GM12878 (cell line): ENCODE data around the gene EEF1G. TPM values are rescaled to one million over a fixed set of nuclear protein-coding genes. Genes with fewer than 3 reads are reported as not detected.
A peak's percentile ranks its signal among the peaks of the same experiment; 100 is the strongest.

ENCODE experiments used
- CBFB ChIP-seq: IDR thresholded peaks from 2 replicates; pipeline ENCODE4 v1.6.1; 2016; ENCODE audit warnings: antibody characterized with exemption, low read depth
- CTCF ChIP-seq, 3 experiments: IDR thresholded peaks in 2 of 3; conservative IDR thresholded peaks in 1 of 3; 2 replicates each; pipeline ENCODE4 v1.5.1; 2011; ENCODE audit warnings: low read depth in 3 of 3, low read length in 3 of 3, mild to moderate bottlenecking in 3 of 3, control low read depth in 2 of 3, moderate library complexity in 2 of 3, inconsistent platforms in 1 of 3, mixed read lengths in 1 of 3; ENCODE audit not compliant: control insufficient read depth in 2 of 3, insufficient read depth in 1 of 3; ENCODE audit errors: extremely low read depth in 1 of 3
- CUX1 ChIP-seq: IDR thresholded peaks from 2 replicates; pipeline ENCODE4 v1.6.1; 2012; ENCODE audit warnings: improper control_type of control experiment, low read depth, low read length; ENCODE audit not compliant: insufficient replicate concordance
- DPF2 ChIP-seq: fragments of 450-650 bp; IDR thresholded peaks from 2 replicates; pipeline ENCODE4 v1.6.1; 2017; ENCODE audit warnings: mild to moderate bottlenecking
- EED ChIP-seq: sonication (generic); IDR thresholded peaks from 2 replicates; pipeline ENCODE4 v1.6.1; 2016; ENCODE audit warnings: antibody characterized with exemption, low read depth
- EP300 ChIP-seq, 2 experiments: fragments of 150-350 bp in 1 of 2; IDR thresholded peaks; 2 replicates each; pipeline ENCODE4 v1.6.1; 2011 to 2012; ENCODE audit warnings: low read depth in 2 of 2, low read length in 2 of 2, borderline replicate concordance in 1 of 2, improper control_type of control experiment in 1 of 2, inconsistent platforms in 1 of 2; ENCODE audit not compliant: control insufficient read depth in 1 of 2
- HDAC2 ChIP-seq: fragments of 200-600 bp; sonication (generic); IDR thresholded peaks from 2 replicates; pipeline ENCODE4 v1.6.1; 2017
- MLLT1 ChIP-seq: fragments of 450-650 bp; IDR thresholded peaks from 2 replicates; pipeline ENCODE4 v1.6.1; 2016; ENCODE audit warnings: mild to moderate bottlenecking
- MTA2 ChIP-seq: fragments of 450-650 bp; IDR thresholded peaks from 2 replicates; pipeline ENCODE4 v1.6.1; 2016; ENCODE audit warnings: low read depth, mild to moderate bottlenecking, moderate library complexity
- RELA ChIP-seq: fragments of 450-650 bp; IDR thresholded peaks from 2 replicates; pipeline ENCODE4 v1.8.0; 2014; ENCODE audit warnings: borderline replicate concordance; ENCODE audit not compliant: partially characterized antibody
- SPI1 ChIP-seq: IDR thresholded peaks from 2 replicates; pipeline ENCODE4 v1.6.1; 2011; ENCODE audit warnings: low read depth, mild to moderate bottlenecking, low read length, moderate library complexity, borderline replicate concordance; ENCODE audit not compliant: insufficient read depth
- SUZ12 ChIP-seq: fragments of 200-600 bp; sonication (generic); IDR thresholded peaks from one replicate; pipeline ENCODE4 v1.6.1; 2018; ENCODE audit warnings: antibody characterized with exemption, mild to moderate bottlenecking; ENCODE audit not compliant: unreplicated experiment
- TCF3 ChIP-seq: IDR thresholded peaks from 2 replicates; pipeline ENCODE4 v1.6.1; 2012; ENCODE audit warnings: low read depth, mild to moderate bottlenecking, low read length, borderline replicate concordance; ENCODE audit not compliant: insufficient read depth
- YBX1 ChIP-seq: fragments of 450-650 bp; IDR thresholded peaks from 2 replicates; pipeline ENCODE4 v1.6.1; 2016; ENCODE audit warnings: antibody characterized with exemption
- ZNF207 ChIP-seq: fragments of 450-650 bp; IDR thresholded peaks from 2 replicates; pipeline ENCODE4 v1.6.1; 2014; ENCODE audit warnings: antibody characterized with exemption, mild to moderate bottlenecking, borderline replicate concordance
- polyA plus RNA-seq, 11 experiments: library from polyadenylated mRNA; depleted of rRNA in 4 of 11; unstranded in 6 of 11; stranded (reverse) in 5 of 11; fragments of >200 nt; fragmentation: Nextera tagmentation in 4 of 11; fragmentation: Illumina TruSeq in 1 of 11; extraction: Ambion mirVana in 4 of 11; extraction: Trizol in 1 of 11; gene quantifications; 1 replicate in 1 of 11; 2 replicates in 10 of 11; pipeline versions ENCODE4 v1.2.1 to v1.2.3, GENCODE V29; 2011 to 2016; ENCODE audit warnings: inconsistent platforms in 2 of 11, missing spikeins in 2 of 11, low read depth in 1 of 11
- total RNA-seq, 4 experiments: library from RNA; depleted of rRNA in 3 of 4; stranded (reverse); fragments of >200 nt in 3 of 4; fragmentation: Illumina TruSeq in 1 of 4; extraction: Trizol in 1 of 4; gene quantifications; 2 replicates each; pipeline versions ENCODE4 v1.2.1 to v1.2.3, GENCODE V29; 2013 to 2021
- TF ChIP-seq, protein P1 (sequence below): IDR thresholded peaks from 2 replicates; pipeline ENCODE4 v1.6.1; 2012; ENCODE audit warnings: low read length, inconsistent platforms
- TF ChIP-seq, protein P2 (sequence below): IDR thresholded peaks from 2 replicates; pipeline ENCODE4 v1.6.1; 2012; ENCODE audit warnings: low read depth, low read length, improper control_type of control experiment

The EEF1G gene
- total and polyA plus RNA-seq, 10 of the 15 experiments (the other 5 are each of a cell fraction or from before 2014, with no cell fraction given): 850 to 2,739 (median 2,277) TPM

DNA sequence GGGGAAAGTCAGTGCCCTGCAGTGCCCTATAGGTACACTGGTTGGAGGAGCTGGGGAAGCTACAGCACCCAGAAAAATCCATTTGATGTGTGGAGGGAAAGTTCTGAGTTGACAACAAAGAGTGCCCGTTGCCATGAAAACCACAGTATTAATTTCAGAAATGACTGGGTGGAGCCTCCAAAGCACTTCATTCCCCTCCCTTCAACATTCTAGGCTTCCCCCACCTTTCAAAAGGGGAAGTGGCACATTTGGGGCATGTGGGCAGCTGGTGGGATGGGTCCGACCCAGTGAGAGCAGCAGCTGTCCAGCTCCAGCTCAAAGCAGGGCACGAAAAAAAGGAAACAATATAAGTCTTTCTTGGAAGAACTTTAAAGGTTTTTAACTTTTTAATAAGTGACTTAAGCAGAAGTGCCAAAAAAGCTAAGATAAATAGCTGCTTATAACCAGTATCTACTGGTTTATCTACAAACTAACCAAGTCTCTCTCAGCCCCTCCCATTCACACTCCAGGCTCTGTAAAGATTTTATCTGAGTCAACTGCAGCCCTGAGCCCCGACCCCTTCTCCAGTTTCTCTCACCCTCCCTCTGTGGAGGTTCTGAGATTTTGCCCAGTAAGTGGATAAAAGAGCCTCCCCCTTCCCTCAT, 18.1 kb downstream of the EEF1G start (continued):
- TF ChIP-seq, protein P1, sequence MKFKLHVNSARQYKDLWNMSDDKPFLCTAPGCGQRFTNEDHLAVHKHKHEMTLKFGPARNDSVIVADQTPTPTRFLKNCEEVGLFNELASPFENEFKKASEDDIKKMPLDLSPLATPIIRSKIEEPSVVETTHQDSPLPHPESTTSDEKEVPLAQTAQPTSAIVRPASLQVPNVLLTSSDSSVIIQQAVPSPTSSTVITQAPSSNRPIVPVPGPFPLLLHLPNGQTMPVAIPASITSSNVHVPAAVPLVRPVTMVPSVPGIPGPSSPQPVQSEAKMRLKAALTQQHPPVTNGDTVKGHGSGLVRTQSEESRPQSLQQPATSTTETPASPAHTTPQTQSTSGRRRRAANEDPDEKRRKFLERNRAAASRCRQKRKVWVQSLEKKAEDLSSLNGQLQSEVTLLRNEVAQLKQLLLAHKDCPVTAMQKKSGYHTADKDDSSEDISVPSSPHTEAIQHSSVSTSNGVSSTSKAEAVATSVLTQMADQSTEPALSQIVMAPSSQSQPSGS: peak; percentile 64; the same call in 1 of the 2 replicates
- no peak for TF ChIP-seq ZNF207
- TF ChIP-seq CTCF (IDR thresholded peaks at IDR 0.05 in 2 of 3, conservative IDR thresholded peaks at IDR 0.05 in 1 of 3; ENCODE audit: control insufficient read depth in 2 of 3, extremely low read depth in 1 of 3, insufficient read depth in 1 of 3, low read depth in 3 of 3, low read length in 3 of 3): no peak
- peak; percentile 91 for TF ChIP-seq EED
- no peak for TF ChIP-seq HDAC2
- peak; percentile 93 for TF ChIP-seq DPF2
- TF ChIP-seq SUZ12: no peak
- peak; percentile 77 for TF ChIP-seq MLLT1
- 0 out of 2 replicates have a peak, but pooled peaks have one; percentile 56 for TF ChIP-seq CBFB
- no peak for TF ChIP-seq RELA
- no peak for TF ChIP-seq YBX1
- TF ChIP-seq, protein P2, sequence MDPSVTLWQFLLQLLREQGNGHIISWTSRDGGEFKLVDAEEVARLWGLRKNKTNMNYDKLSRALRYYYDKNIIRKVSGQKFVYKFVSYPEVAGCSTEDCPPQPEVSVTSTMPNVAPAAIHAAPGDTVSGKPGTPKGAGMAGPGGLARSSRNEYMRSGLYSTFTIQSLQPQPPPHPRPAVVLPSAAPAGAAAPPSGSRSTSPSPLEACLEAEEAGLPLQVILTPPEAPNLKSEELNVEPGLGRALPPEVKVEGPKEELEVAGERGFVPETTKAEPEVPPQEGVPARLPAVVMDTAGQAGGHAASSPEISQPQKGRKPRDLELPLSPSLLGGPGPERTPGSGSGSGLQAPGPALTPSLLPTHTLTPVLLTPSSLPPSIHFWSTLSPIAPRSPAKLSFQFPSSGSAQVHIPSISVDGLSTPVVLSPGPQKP: no peak
- TF ChIP-seq EP300 (IDR thresholded peaks at IDR 0.05; ENCODE audit: borderline replicate concordance in 1 of 2, control insufficient read depth in 1 of 2, low read depth in 2 of 2, low read length in 2 of 2): peak; percentile 91 to 93
- TF ChIP-seq SPI1: peak; percentile 100
- peak; percentile 93 for TF ChIP-seq TCF3
- TF ChIP-seq MTA2: peak; percentile 89
- no peak for TF ChIP-seq CUX1
